Spleen (tissue), 11 donors: ENCODE data around the gene YIF1B. TPM values are rescaled to one million over a fixed set of nuclear protein-coding genes. Genes with fewer than 3 reads are reported as not detected.

ENCODE experiments used
- DNase-seq: peaks from one replicate; pipeline ENCODE4 v3.0.0-alpha.2; 2020
- H3K27ac ChIP-seq, 8 donors: fragments of 200-600 bp; sonication (generic) in 7 of 8; 1 replicate in 4 of 8; 2 replicates in 4 of 8; pipeline versions ENCODE4 v1.5.0 to v1.8.0; 2016 to 2021; ENCODE audit warnings: inconsistent platforms in 4 of 8, mild to moderate bottlenecking in 4 of 8, moderate library complexity in 1 of 8
- H3K27me3 ChIP-seq, 7 donors: fragments of 200-600 bp; sonication (generic) in 6 of 7; replicated peaks in 1 of 7; 1 replicate in 4 of 7; 2 replicates in 3 of 7; pipeline versions ENCODE4 v1.5.0 to v1.8.0; 2016 to 2021; ENCODE audit warnings: inconsistent platforms in 3 of 7, mild to moderate bottlenecking in 1 of 7
- H3K36me3 ChIP-seq, 6 donors: fragments of 200-600 bp; sonication (generic) in 5 of 6; 1 replicate in 4 of 6; 2 replicates in 2 of 6; pipeline versions ENCODE4 v1.5.0 to v1.8.0; 2016 to 2021; ENCODE audit warnings: inconsistent platforms in 2 of 6
- H3K4me1 ChIP-seq, 6 donors: fragments of 200-600 bp; sonication (generic) in 5 of 6; 1 replicate in 3 of 6; 2 replicates in 3 of 6; pipeline versions ENCODE4 v1.5.0 to v1.8.0; 2016 to 2021; ENCODE audit warnings: inconsistent platforms in 3 of 6
- H3K4me3 ChIP-seq, 8 donors: fragments of 200-600 bp; sonication (generic) in 7 of 8; 1 replicate in 4 of 8; 2 replicates in 4 of 8; pipeline versions ENCODE4 v1.5.0 to v1.8.0; 2016 to 2021; ENCODE audit warnings: inconsistent platforms in 4 of 8, mild to moderate bottlenecking in 4 of 8, moderate library complexity in 2 of 8
- H3K9me3 ChIP-seq, 8 donors: fragments of 200-600 bp; sonication (generic) in 7 of 8; 1 replicate in 4 of 8; 2 replicates in 4 of 8; pipeline versions ENCODE4 v1.5.0 to v1.8.0; 2016 to 2021; ENCODE audit warnings: inconsistent platforms in 4 of 8
- CTCF ChIP-seq, 11 experiments: fragments of 200-600 bp in 7 of 11; fragments of 450-650 bp in 4 of 11; sonication (generic) in 4 of 11; IDR thresholded peaks in 8 of 11; conservative IDR thresholded peaks in 3 of 11; 1 replicate in 7 of 11; 2 replicates in 4 of 11; pipeline versions ENCODE4 v1.4.0 to v1.8.0; 2016 to 2021; ENCODE audit warnings: antibody characterized with exemption in 11 of 11, inconsistent platforms in 4 of 11, mild to moderate bottlenecking in 1 of 11
- POLR2A ChIP-seq, 3 donors: fragments of 450-650 bp; IDR thresholded peaks; one replicate each; pipeline ENCODE4 v1.5.1; 2017; ENCODE audit warnings: antibody characterized with exemption in 3 of 3, mild to moderate bottlenecking in 1 of 3
- POLR2AphosphoS5 ChIP-seq, 3 donors: sonication (generic); formaldehyde crosslinking; IDR thresholded peaks; one replicate each; pipeline ENCODE4 v1.5.1; 2017; ENCODE audit warnings: antibody characterized with exemption in 3 of 3
- WGBS, 5 donors: extraction: QIAGEN DNeasy Blood & Tissue Kit in 3 of 5; methylation state at CpG; one replicate each; pipeline versions ENCODE4 v1.1.5 to v1.1.7; 2013 to 2018; 5-methylcytosine and 5-hydroxymethylcytosine counted together
- intact Hi-C: fragments of 100-400 bp; cut with DNase I; formaldehyde crosslinking; loops from one replicate; pipeline ENCODE4 v1.15.0; 2023; ENCODE audit warnings: low total_unique reads
- polyA plus RNA-seq, 3 donors: library from polyadenylated mRNA; stranded (reverse); fragments of 200-250 nt; gene quantifications; one replicate each; pipeline ENCODE4 v1.2.1, GENCODE V29; 2013
- total RNA-seq, 7 donors: library from RNA; depleted of rRNA in 3 of 7; stranded (reverse); fragments of >200 nt in 3 of 7; fragmentation: NEBNext Ultra II Directional in 4 of 7; extraction: Animal tissue kit (Norgen Biotek cat#: 25700) in 4 of 7; gene quantifications; one replicate each; pipeline versions ENCODE4 v1.1.0 to v1.2.1, GENCODE V29; 2016 to 2021
- donor health status: healthy with polysubstance abuse.
- donor health status: DM: no; HTN: no; CAD: no; lungs with moderate emphysema.
- donor health status: DM: no; HTN: no; CAD: no.
- donor health status: Bipolar disorder and iron deficiency.
- donor health status: healthy.
- donor health status: DM: no; HTN: no; CAD: no.
- donor health status: DM: yes; HTN: yes; CAD: no.

YIF1B gene
- total and polyA plus RNA-seq, 10 donors = 31.4 to 56.7 (median 39.5) TPM

- intact Hi-C loops = no loop called here
- Histone ChIP-seq H3K27ac (peak overlapping the region in 6 of 8 donors; percentile 81 to 90 (median 89)), H3K36me3 (no peaks in the 10 kb centered on the region), H3K9me3 (no peaks in the 10 kb centered on the region), H3K4me3 (peak overlapping the region in 2 of 8 donors; percentile 71 to 77), H3K4me1 (peaks cover 0 to 60% (median 41%) of the 10 kb centered on the region in 6 donors), H3K27me3 (peaks cover 0 to 12% (median 0%) of the 10 kb centered on the region in 7 donors)
- 80 to 93% (median 86%) methylated on average over 12 of the region's 12 CpGs for WGBS, 5 donors
- DNase-seq = no peak
- TF ChIP-seq CTCF (IDR thresholded peaks at IDR 0.05 in 8 of 11, conservative IDR thresholded peaks at IDR 0.05 in 3 of 11) (no peak), POLR2AphosphoS5 (IDR thresholded peaks at IDR 0.05) (no peak), POLR2A (IDR thresholded peaks at IDR 0.05) (no peak)
These were observed 49.8 kb downstream of the YIF1B start for GRCh38 chr19:38265921-38266429.

GRCh38 chr19:38265213-38265861, 50.4 kb downstream of the YIF1B start:
- no peaks in the 10 kb centered on the region for H3K9me3 ChIP-seq
- 22 to 34% (median 25%) methylated on average over 14 of the region's 14 CpGs for WGBS, 5 donors
- peak overlapping the region; percentile 81 to 90 (median 88) for H3K27ac ChIP-seq
- TF ChIP-seq CTCF (IDR thresholded peaks at IDR 0.05 in 8 of 11, conservative IDR thresholded peaks at IDR 0.05 in 3 of 11) (no peak), POLR2AphosphoS5 (IDR thresholded peaks at IDR 0.05) (no peak)
- H3K36me3 ChIP-seq = no peaks in the 10 kb centered on the region
- no peak for DNase-seq
- intact Hi-C loops = no loop called here
- H3K27me3 ChIP-seq = peaks cover 0 to 12% (median 0%) of the 10 kb centered on the region in 7 donors
- peak overlapping the region; percentile 41 to 77 (median 70) for H3K4me3 ChIP-seq
- peaks cover 0 to 60% (median 41%) of the 10 kb centered on the region in 6 donors for H3K4me1 ChIP-seq

GRCh38 chr19:38264486-38265212, 51.1 kb downstream of the YIF1B start, which contains the start of gene SPINT2:
Gene SPINT2, plus strand, starts transcription at chr19:38264573. Its CDS starts 320 bp downstream, at chr19:38264893.
- WGBS, 5 donors = 4 to 40% (median 5%) methylated on average over 19 to 78 of the region's 78 CpGs
- peak within 1 kb of the TSS; percentile 81 to 90 (median 88) for H3K27ac ChIP-seq
- H3K4me3 ChIP-seq = peak within 1 kb of the TSS; percentile 41 to 77 (median 70)
- peak; percentile 93 for DNase-seq
- no peaks in the 10 kb centered on the region for H3K9me3 ChIP-seq
- H3K36me3 ChIP-seq = no peaks in the 10 kb centered on the region
- peaks cover 0 to 60% (median 41%) of the 10 kb centered on the region in 6 donors for H3K4me1 ChIP-seq
- TF ChIP-seq CTCF (IDR thresholded peaks at IDR 0.05 in 8 of 11, conservative IDR thresholded peaks at IDR 0.05 in 3 of 11) (peak in 1 of 11 experiments; percentile 5), POLR2AphosphoS5 (IDR thresholded peaks at IDR 0.05) (peak; percentile 70 to 85 (median 83)), POLR2A (IDR thresholded peaks at IDR 0.05) (no peak)
- intact Hi-C loops = no loop called here
- H3K27me3 ChIP-seq = peaks cover 0 to 12% (median 0%) of the 10 kb centered on the region in 7 donors
